H1 (cell line): ENCODE data around the gene PFKP. TPM values are rescaled to one million over a fixed set of nuclear protein-coding genes. Genes with fewer than 3 reads are reported as not detected.

Source experiments
- CHD2 ChIP-seq: IDR thresholded peaks from 2 replicates; pipeline ENCODE4 v1.6.1; 2012; ENCODE audit warnings: low read length, improper control_type of control experiment
- EZH2 ChIP-seq: fragments of 200-600 bp; sonication (generic); IDR thresholded peaks from 2 replicates; pipeline ENCODE4 v1.7.1; 2012; ENCODE audit warnings: low read depth, mild to moderate bottlenecking, moderate library complexity, low read length, inconsistent platforms; ENCODE audit not compliant: severe bottlenecking
- MAFK ChIP-seq: IDR thresholded peaks from 2 replicates; pipeline ENCODE4 v1.6.1; 2012; ENCODE audit warnings: low read depth, mild to moderate bottlenecking, improper control_type of control experiment, low read length
- RAD21 ChIP-seq, 2 experiments: IDR thresholded peaks in 1 of 2; conservative IDR thresholded peaks in 1 of 2; 2 replicates each; pipeline ENCODE4 v1.6.1; 2011; ENCODE audit warnings: low read depth in 2 of 2, low read length in 2 of 2, improper control_type of control experiment in 1 of 2, inconsistent platforms in 1 of 2, mild to moderate bottlenecking in 1 of 2, moderate library complexity in 1 of 2
- SIRT6 ChIP-seq: IDR thresholded peaks from one replicate; pipeline ENCODE4 v1.7.1; 2012; ENCODE audit warnings: low read length, inconsistent platforms
- polyA plus RNA-seq, 7 experiments: library from polyadenylated mRNA; depleted of rRNA in 3 of 7; stranded (reverse) in 5 of 7; unstranded in 2 of 7; fragments of >200 nt in 5 of 7; fragments of 200-250 nt in 2 of 7; gene quantifications; 1 replicate in 5 of 7; 2 replicates in 1 of 7; 4 replicates in 1 of 7; pipeline versions ENCODE4 v1.2.1 to v1.2.3, GENCODE V29; 2011 to 2013; ENCODE audit warnings: missing spikeins in 2 of 7, mixed read lengths in 2 of 7
- total RNA-seq: library from RNA; stranded (reverse); fragmentation: NEBNext Ultra II Directional; extraction: Animal tissue kit (Norgen Biotek cat#: 25700); gene quantifications from 2 replicates; pipeline ENCODE4 v1.2.1, GENCODE V29; 2021
- TF ChIP-seq, protein P1 (sequence below): IDR thresholded peaks from 2 replicates; pipeline ENCODE4 v1.6.1; 2011; ENCODE audit warnings: low read depth, mild to moderate bottlenecking, low read length; ENCODE audit not compliant: insufficient read depth

The PFKP gene
- total and polyA plus RNA-seq, 2 of the 8 experiments (the other 6 are each of a cell fraction or from before 2014, with no cell fraction given) = 51.2 to 128 TPM

- TF ChIP-seq, protein P1, sequence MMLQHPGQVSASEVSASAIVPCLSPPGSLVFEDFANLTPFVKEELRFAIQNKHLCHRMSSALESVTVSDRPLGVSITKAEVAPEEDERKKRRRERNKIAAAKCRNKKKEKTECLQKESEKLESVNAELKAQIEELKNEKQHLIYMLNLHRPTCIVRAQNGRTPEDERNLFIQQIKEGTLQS = no peak
- TF ChIP-seq CHD2 (no peak), MAFK (no peak), SIRT6 (no peak), RAD21 (IDR thresholded peaks at IDR 0.05 in 1 of 2, conservative IDR thresholded peaks at IDR 0.05 in 1 of 2; ENCODE audit: low read depth in 2 of 2, low read length in 2 of 2) (peak in 1 of 2 experiments; percentile 23; a peak in 2 of 4 replicates), EZH2 (no peak)
Measured at GRCh38 chr10:3119796-3120459, 52.6 kb downstream of the PFKP start (continued).
